GM21723 (cell line): Measurements from ENCODE around the gene GATAD2A.

ENCODE experiments used
- ATAC-seq: cut with Tn5 transposase; IDR thresholded peaks from one replicate; pipeline ENCODE4 v1.9.1; 2021; ENCODE audit warnings: mild to moderate bottlenecking, moderate library complexity; ENCODE audit not compliant: unreplicated experiment

GATAD2A gene

GRCh38 chr19:19528721-19529490, 123.4 kb downstream of the GATAD2A start, which contains the start of gene YJEFN3:
Gene YJEFN3, plus strand, starts transcription at chr19:19528911. Its CDS starts 22 bp downstream, at chr19:19528933.
- ATAC-seq = no peak

DNA sequence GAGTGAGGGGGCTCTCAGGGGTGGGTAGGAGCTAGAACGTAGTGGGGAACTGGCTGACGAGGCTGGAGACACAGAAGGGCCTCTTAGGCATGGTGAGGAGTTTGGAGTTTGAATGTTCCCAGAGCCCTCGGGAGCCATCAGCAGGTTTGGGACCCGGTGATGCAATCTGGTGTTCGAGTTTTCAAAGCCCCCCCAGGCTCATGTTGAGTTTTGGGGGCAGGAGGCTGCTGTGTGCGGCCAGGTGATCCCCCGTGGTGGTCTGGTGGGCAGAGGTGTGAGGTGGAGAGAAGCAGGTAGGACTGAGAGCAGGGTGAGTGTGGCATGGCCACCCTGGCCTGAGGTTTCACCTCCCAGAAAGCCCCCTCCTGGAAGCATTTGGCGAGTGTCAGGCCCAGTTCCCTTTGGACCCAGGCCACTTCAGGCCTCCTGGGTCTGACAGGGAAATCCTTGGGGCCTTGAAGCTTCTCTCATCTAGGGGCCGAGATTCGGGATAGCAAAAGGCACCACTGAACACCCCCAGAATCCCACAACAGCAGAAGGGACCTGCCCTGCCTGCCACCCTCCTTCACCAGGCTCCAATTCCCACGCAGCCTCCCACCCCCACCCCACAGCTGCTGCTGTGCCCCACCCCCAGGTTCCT, 124.4 kb downstream of the GATAD2A start:
- no peak for ATAC-seq

- ATAC-seq = no peak
These were observed 124.9 kb downstream of the GATAD2A start for GRCh38 chr19:19530423-19530804.

DNA sequence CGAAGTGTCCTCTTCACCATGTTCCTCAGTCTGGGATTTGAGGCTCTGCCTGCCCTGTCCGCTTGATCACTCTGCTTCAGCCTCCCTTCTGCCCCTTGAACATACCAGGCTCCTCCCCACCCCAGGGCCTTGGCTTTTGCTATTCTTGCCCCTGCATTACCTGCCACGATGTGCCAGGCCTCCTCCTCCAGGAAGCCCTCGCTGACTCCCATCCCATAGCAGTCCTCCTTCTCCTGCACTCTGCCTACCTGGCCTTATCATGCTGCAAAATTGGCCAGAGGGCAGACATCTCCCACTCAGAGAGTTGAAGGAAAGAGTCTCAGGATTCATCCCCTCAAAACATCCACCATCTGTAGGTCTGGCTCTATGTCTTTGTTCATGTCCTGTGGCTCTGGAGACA, 125.4 kb downstream of the GATAD2A start:
- ATAC-seq = no peak

DNA sequence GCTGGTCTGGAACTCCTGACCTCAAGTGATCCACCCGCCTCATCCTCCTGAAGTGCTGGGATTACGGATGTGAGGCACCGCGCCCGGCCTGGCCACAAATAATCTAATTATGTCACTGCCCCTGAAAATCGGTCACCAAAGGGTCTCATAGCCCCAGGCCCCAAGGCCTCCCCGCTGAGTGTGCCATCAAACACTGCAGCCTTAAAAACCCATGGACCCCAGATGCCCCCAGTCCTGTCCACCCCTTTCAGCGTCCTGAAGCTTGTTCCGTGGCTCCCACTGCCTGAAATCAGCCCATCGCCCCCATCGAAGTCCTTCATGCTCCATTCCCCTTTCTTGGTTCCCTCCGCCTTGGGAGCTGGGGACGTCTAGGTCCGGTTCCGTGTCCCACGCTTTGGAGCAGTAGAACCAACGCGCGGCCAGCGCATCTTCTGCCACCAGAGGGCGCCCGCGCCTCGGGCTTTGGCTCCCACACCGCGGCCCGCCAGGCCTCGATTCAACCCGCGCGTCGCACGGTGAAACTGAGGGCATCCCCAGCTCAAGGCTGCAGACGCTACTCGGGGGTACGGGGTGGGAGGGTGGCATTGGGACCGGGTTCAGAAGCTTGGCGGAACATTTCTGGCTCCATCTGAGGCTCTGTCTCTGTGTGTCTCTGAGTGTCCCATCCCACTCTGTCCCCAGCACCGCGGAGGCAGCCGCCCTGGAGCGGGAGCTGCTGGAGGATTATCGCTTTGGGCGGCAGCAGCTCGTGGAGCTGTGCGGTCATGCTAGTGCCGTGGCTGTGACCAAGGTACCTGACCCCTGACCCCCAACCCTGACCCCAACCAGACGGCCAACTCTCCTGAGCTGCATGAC, 126.7 kb downstream of the GATAD2A start:
- ATAC-seq = no peak

DNA sequence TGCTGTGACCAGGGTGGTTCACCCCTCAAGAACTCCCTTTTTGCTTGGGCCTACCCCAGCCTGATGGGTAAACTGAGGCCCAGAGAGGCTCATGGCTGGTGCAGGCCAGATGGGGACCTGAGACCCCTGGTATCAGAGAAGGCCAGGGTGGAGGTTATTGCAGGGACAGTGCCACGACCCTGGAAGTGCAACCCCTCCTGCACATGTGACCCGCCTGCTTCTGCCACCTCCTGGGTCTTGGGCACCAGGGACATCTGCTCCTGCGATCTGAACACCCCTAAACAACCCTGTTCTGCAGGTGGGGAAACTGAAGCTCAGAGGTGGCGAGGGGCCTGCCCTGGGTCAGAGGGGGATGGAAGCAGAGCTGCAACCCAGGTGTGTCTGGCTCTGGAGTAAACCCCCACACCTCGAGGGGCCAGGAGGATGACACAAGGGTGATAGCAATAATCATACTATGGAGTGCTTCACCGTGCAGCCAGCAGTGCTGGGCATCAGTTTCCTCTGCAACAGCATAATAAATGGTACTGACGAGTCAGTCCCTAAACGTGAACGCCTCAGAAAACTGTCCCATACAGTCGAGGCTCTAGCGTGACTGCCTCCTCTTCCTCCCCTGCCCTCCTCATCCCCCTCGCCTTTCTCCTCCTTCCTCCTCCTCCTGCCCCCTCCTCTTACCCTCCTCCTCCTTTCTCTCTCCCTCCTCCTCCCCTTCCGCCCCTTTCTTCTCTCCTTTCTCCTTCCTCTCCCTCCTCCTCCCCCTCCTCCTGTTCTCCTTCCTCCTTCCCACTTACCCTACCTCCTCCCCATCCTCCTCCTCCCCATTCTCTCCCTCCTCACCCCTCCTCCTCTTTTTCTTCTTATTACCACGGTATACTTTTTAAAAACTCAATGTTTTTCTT, 127.6 kb downstream of the GATAD2A start:
- no peak for ATAC-seq

GRCh38 chr19:19533841-19534240, 128.4 kb downstream of the GATAD2A start:
- ATAC-seq = no peak

GRCh38 chr19:19534556-19535265, 129.2 kb downstream of the GATAD2A start:
- ATAC-seq = no peak

GRCh38 chr19:19535311-19536191, 130.1 kb downstream of the GATAD2A start:
- ATAC-seq = no peak

GRCh38 chr19:19537075-19538048, 131.9 kb downstream of the GATAD2A start:
- ATAC-seq = no peak

GRCh38 chr19:19538061-19538784, 132.7 kb downstream of the GATAD2A start, which contains the start of gene CILP2:
Gene CILP2, plus strand, starts transcription at chr19:19538265. Its CDS starts 85 bp downstream, at chr19:19538350.
- no peak for ATAC-seq

- ATAC-seq = no peak
These were observed 133.3 kb downstream of the GATAD2A start for GRCh38 chr19:19538785-19539166.

DNA sequence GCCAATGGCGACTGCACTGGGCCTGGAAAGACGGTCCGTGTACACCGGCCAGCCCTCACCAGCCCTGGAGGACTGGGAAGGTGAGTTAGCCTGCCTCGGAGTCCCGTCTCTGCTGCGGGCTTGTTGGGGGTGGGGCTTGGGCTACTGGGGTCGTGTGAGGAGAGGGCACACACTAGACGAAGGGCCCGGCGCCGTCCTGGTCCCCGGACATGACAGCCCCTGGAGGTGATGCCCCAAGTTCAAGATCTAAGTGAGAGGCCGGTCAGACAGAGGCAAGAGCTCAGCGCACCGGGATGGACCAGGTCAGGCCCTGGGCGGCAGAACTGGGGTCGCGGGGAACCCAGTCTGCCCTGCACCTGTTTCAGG, 134.2 kb downstream of the GATAD2A start:
- no peak for ATAC-seq

GRCh38 chr19:19540064-19540714, 134.7 kb downstream of the GATAD2A start:
- ATAC-seq = no peak

- no peak for ATAC-seq
These were observed 135.4 kb downstream of the GATAD2A start for GRCh38 chr19:19540715-19541515.

DNA sequence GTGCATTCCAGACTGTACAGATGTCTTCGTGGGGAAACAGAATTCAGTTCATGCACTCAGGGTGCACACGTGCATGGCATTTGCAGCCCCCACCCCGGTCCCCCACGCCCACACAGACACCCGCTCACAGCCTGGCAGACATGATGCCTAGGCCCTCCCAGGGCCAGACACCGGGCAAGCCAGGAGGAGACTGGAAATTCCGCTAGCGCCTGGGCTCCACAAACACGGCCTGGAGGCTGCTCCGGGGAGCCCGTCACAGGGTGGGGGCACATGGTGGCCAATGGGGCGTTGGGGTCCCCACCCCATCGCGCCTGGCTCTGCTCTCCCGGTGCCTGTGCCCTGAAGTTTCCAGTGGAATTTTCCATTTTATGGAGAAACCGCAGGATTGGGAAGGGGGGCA, 136.1 kb downstream of the GATAD2A start:
- no peak for ATAC-seq
